ENCODE measurements around the gene GUCA2B. TPM values are rescaled to one million over a fixed set of nuclear protein-coding genes. Genes with fewer than 3 reads are reported as not detected.

The GUCA2B gene
- total and polyA plus RNA-seq, 2 of the 4 experiments (the other 2 are of a cell fraction), result not detected

DNA sequence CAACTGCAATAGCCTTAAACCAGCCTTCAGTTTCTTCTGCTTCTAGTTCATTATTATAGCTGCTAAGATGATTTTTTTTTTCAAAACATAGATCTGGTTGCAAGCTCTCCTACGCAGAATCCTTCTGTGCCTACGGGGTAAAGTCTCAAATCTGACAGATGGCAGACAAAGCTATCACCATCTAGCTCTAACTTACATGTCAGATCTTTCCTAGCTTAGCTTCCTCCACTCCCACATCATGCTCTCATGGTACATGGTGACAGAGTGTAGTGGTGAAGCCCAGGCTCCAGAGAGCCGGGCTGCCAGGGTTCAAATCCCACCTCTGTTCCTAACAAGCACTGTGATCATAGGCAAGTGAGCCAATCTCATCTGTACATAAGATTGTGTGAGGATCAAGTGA lies 24.2 kb upstream of the GUCA2B start:
- no peak for DNase-seq
- dilution Hi-C loops (cut with HindIII; ENCODE audit: low sequenced_read_pairs, unreplicated experiment), result no loop called here
- Histone ChIP-seq H3K23ac (ENCODE audit: low read depth, low read length) (no peak overlapping the region), H3K4me2 (ENCODE audit: low read depth, low read length) (no peak overlapping the region), H3K27me3 (ENCODE audit: control insufficient read depth, insufficient read depth, low read length) (peaks cover 6% of the 10 kb centered on the region), H2AK9ac (replicated peaks; ENCODE audit: low read depth, low read length, poor library complexity) (no peak overlapping the region), H3K4me3 (ENCODE audit: insufficient read depth, low read depth, low read length) (no peak overlapping the region), H4K91ac (ENCODE audit: insufficient read depth, low read depth, low read length) (no peak overlapping the region), H3K14ac (replicated peaks; ENCODE audit: low read depth, low read length) (no peak overlapping the region), H4K8ac (ENCODE audit: low read depth in 2 of 2, low read length in 2 of 2) (no peak overlapping the region), H2AK5ac (ENCODE audit: low read depth, low read length) (no peak overlapping the region), H3K56ac (ENCODE audit: extremely low read depth, insufficient read depth, low read length) (no peak overlapping the region), H4K20me1 (ENCODE audit: insufficient read depth, low read length) (no peaks in the 10 kb centered on the region), H3K4me1 (ENCODE audit: control insufficient read depth, insufficient read depth, low read length) (no peaks in the 10 kb centered on the region), H3K9me3 (ENCODE audit: control insufficient read depth, insufficient read depth, low read length) (no peaks in the 10 kb centered on the region), H3K9me1 (ENCODE audit: insufficient read depth, low read length) (no peaks in the 10 kb centered on the region; the same call in 1 of the 2 replicates), H2AFZ (replicated peaks; ENCODE audit: low read length, poor library complexity) (no peak overlapping the region), H2BK15ac (ENCODE audit: low read depth, low read length) (no peak overlapping the region), H2BK20ac (ENCODE audit: low read depth, low read length) (no peak overlapping the region), H3K9ac (ENCODE audit: low read depth, low read length) (no peak overlapping the region), H3K4ac (ENCODE audit: low read depth, low read length) (no peak overlapping the region), H4K5ac (ENCODE audit: low read depth, low read length) (no peak overlapping the region), H3K36me3 (ENCODE audit: control insufficient read depth, insufficient read depth, low read length) (no peaks in the 10 kb centered on the region), H3K27ac (ENCODE audit: insufficient read depth, low read length) (no peak overlapping the region), H3K18ac (ENCODE audit: low read depth, low read length) (no peak overlapping the region), H3K79me1 (ENCODE audit: low read depth in 1 of 2, low read length in 2 of 2) (no peaks in the 10 kb centered on the region), H2BK5ac (ENCODE audit: low read depth, low read length, poor library complexity, severe bottlenecking) (no peak overlapping the region), H2BK120ac (ENCODE audit: low read depth, low read length) (no peak overlapping the region)
- WGBS, 2 experiments (ENCODE audit: extremely low coverage in 2 of 2, insufficient read length in 1 of 2), result no CpG with 5 or more reads among the region's 3 CpGs
- TF ChIP-seq, protein P1, sequence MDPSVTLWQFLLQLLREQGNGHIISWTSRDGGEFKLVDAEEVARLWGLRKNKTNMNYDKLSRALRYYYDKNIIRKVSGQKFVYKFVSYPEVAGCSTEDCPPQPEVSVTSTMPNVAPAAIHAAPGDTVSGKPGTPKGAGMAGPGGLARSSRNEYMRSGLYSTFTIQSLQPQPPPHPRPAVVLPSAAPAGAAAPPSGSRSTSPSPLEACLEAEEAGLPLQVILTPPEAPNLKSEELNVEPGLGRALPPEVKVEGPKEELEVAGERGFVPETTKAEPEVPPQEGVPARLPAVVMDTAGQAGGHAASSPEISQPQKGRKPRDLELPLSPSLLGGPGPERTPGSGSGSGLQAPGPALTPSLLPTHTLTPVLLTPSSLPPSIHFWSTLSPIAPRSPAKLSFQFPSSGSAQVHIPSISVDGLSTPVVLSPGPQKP (IDR thresholded peaks at IDR 0.05; ENCODE audit: borderline replicate concordance, low read depth, low read length), result no peak
- TF ChIP-seq POLR2A (IDR thresholded peaks at IDR 0.05; ENCODE audit: low read depth, low read length) (no peak), CHD1 (IDR thresholded peaks at IDR 0.05; ENCODE audit: low read depth, low read length) (no peak), MXI1 (IDR thresholded peaks at IDR 0.05; ENCODE audit: borderline replicate concordance, low read depth, low read length) (no peak), MAZ (IDR thresholded peaks at IDR 0.05; ENCODE audit: borderline replicate concordance, low read depth, low read length) (no peak)
- intact Hi-C loops (cut with micrococcal nuclease), result no loop called here
- no peak for ATAC-seq (ENCODE audit: low read depth)
- BruUV-seq (replicated peaks), result no TSS peak
- in situ Hi-C loops (cut with MboI; ENCODE audit: low sequenced_read_pairs), result no loop called here
- POLR2A ChIA-PET (ENCODE audit: unreplicated experiment), result interaction anchor here (0.6 kb wide), 1 partner anchor 43 kb away, joined by 6 read pairs; no protein-coding TSS in a partner anchor
- CTCF ChIA-PET, result interaction anchor here (0.7 kb wide), 1 partner anchor 271 kb away, joined by 3 read pairs; no protein-coding TSS in a partner anchor

Measured in IMR-90 (cell line).